Suprapubic skin (tissue), 4 donors: ENCODE data around the gene ATP10B. TPM values are rescaled to one million over a fixed set of nuclear protein-coding genes. Genes with fewer than 3 reads are reported as not detected.

Experiments
- DNase-seq, 2 donors: peaks; one replicate each; pipeline ENCODE4 v3.0.0-alpha.2; 2019; ENCODE audit warnings: low spot score in 2 of 2
- H3K27ac ChIP-seq: fragments of 200-600 bp; sonication (generic); one replicate; pipeline ENCODE4 v1.5.1; 2019
- H3K27me3 ChIP-seq: fragments of 200-600 bp; sonication (generic); one replicate; pipeline ENCODE4 v1.5.1; 2019
- H3K36me3 ChIP-seq: fragments of 200-600 bp; sonication (generic); one replicate; pipeline ENCODE4 v1.5.1; 2019
- H3K4me1 ChIP-seq: fragments of 200-600 bp; sonication (generic); one replicate; pipeline ENCODE4 v1.5.1; 2019
- H3K4me3 ChIP-seq: fragments of 200-600 bp; sonication (generic); one replicate; pipeline ENCODE4 v1.5.1; 2019; ENCODE audit warnings: mild to moderate bottlenecking
- H3K9me3 ChIP-seq: fragments of 200-600 bp; sonication (generic); one replicate; pipeline ENCODE4 v1.5.1; 2019
- EP300 ChIP-seq: sonication (generic); formaldehyde crosslinking; IDR thresholded peaks from one replicate; pipeline ENCODE4 v1.6.1; 2017; ENCODE audit warnings: antibody characterized with exemption
- POLR2A ChIP-seq, 2 donors: fragments of 450-650 bp; IDR thresholded peaks; one replicate each; pipeline ENCODE4 v1.6.1; 2017; ENCODE audit warnings: antibody characterized with exemption in 2 of 2, mild to moderate bottlenecking in 2 of 2, moderate library complexity in 2 of 2
- POLR2AphosphoS5 ChIP-seq, 3 donors: sonication (generic); formaldehyde crosslinking; IDR thresholded peaks; one replicate each; pipeline ENCODE4 v1.6.1; 2017; ENCODE audit warnings: antibody characterized with exemption in 3 of 3
- WGBS: methylation state at CpG from one replicate; pipeline ENCODE4 v1.1.5; 2018; 5-methylcytosine and 5-hydroxymethylcytosine counted together
- total RNA-seq, 4 donors: library from RNA; depleted of rRNA; stranded (reverse); fragments of >200 nt; gene quantifications; one replicate each; pipeline ENCODE4 v1.1.0, GENCODE V29; 2016
- TF ChIP-seq, protein P1 (sequence below), 2 donors: fragments of 200-600 bp in 1 of 2; fragments of 450-650 bp in 1 of 2; sonication (generic) in 1 of 2; IDR thresholded peaks; one replicate each; pipeline ENCODE4 v1.5.1; 2016 to 2019; ENCODE audit warnings: antibody characterized with exemption in 2 of 2, mild to moderate bottlenecking in 1 of 2, moderate library complexity in 1 of 2

The ATP10B gene
- total RNA-seq, 4 donors from 2014 or later: 25.4 to 40.8 (median 29.2) TPM

DNA sequence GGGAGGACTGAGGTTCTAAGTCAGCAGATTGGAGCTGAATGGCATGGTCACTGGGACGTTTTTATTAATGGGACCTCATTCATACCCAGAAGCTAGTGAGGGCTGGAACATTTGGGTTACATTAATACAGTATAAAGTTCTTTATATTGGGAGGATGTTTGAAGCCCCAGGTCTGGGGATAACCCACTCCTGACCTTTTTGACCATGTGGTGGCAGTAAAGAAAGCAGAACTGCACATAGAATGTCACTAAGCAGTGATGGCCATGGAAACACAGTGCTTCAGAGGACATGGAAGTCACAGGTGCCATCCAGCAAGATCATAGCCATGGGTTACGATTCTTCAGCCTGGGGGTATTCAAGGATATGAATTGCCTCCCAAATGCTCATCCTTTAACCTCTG is 176.0 kb downstream of the ATP10B start:
- 60% methylated on average over 2 of the region's 2 CpGs for WGBS
- TF ChIP-seq POLR2A (IDR thresholded peaks at IDR 0.05) (no peak), POLR2AphosphoS5 (IDR thresholded peaks at IDR 0.05) (no peak)
- no peak overlapping the region for H3K27ac ChIP-seq
- H3K36me3 ChIP-seq: no peaks in the 10 kb centered on the region
- H3K4me3 ChIP-seq: no peak overlapping the region
- no peaks in the 10 kb centered on the region for H3K27me3 ChIP-seq
- DNase-seq: no peak
- H3K4me1 ChIP-seq: no peaks in the 10 kb centered on the region
- H3K9me3 ChIP-seq: no peaks in the 10 kb centered on the region

DNA sequence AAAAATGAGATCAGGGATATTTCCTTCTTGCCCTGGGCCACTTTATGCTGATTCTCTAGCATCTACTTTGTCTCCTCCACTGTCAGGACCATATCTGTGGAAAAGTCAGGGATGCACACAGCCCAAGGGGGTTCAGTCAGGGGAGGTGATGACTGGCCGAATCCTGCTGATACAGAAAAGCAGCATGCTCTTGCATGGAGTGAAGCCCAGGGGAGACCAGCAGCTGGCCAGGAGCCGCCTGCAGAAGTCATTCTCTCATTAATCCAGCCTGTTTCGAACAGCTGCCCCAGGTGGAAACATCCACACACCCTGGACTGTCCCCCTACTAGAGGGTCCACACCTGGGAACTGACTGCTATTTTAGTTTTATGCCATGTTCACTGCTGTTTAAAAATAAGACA is 177.1 kb downstream of the ATP10B start:
- Histone ChIP-seq H3K27me3 (no peaks in the 10 kb centered on the region), H3K4me1 (no peaks in the 10 kb centered on the region), H3K27ac (no peak overlapping the region), H3K9me3 (no peaks in the 10 kb centered on the region), H3K36me3 (no peaks in the 10 kb centered on the region), H3K4me3 (no peak overlapping the region)
- TF ChIP-seq POLR2A (IDR thresholded peaks at IDR 0.05) (no peak), POLR2AphosphoS5 (IDR thresholded peaks at IDR 0.05) (no peak), EP300 (no peak)
- TF ChIP-seq, protein P1, sequence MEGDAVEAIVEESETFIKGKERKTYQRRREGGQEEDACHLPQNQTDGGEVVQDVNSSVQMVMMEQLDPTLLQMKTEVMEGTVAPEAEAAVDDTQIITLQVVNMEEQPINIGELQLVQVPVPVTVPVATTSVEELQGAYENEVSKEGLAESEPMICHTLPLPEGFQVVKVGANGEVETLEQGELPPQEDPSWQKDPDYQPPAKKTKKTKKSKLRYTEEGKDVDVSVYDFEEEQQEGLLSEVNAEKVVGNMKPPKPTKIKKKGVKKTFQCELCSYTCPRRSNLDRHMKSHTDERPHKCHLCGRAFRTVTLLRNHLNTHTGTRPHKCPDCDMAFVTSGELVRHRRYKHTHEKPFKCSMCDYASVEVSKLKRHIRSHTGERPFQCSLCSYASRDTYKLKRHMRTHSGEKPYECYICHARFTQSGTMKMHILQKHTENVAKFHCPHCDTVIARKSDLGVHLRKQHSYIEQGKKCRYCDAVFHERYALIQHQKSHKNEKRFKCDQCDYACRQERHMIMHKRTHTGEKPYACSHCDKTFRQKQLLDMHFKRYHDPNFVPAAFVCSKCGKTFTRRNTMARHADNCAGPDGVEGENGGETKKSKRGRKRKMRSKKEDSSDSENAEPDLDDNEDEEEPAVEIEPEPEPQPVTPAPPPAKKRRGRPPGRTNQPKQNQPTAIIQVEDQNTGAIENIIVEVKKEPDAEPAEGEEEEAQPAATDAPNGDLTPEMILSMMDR (IDR thresholded peaks at IDR 0.05): no peak
- no peak for DNase-seq
- 59% methylated on average over 3 of the region's 3 CpGs for WGBS

DNA sequence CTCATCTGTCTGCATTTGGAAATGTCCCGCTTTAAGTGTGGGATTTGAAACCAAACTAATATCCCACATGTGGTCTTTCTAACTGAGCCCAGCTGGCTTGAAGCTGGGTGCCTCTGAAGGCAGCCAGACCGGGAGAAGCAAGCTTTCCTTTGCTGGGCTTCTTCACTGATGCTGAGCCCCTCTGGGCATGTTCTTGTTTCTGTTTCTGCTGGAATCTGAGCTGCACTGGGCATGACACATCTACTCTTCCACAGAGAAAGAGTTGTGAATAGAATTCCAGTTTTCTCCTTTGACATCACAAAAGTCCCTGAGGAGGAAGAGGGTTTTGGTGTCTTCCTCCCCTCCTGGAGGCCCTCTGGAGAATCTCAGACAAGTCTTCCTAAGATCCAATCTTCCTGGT is 179.5 kb downstream of the ATP10B start:
- 31% methylated on average over 2 of the region's 2 CpGs for WGBS
- Histone ChIP-seq H3K4me1 (no peaks in the 10 kb centered on the region), H3K36me3 (no peaks in the 10 kb centered on the region), H3K27ac (no peak overlapping the region), H3K4me3 (no peak overlapping the region), H3K9me3 (no peaks in the 10 kb centered on the region), H3K27me3 (no peaks in the 10 kb centered on the region)
- no peak for DNase-seq
- TF ChIP-seq POLR2A (IDR thresholded peaks at IDR 0.05) (no peak), POLR2AphosphoS5 (IDR thresholded peaks at IDR 0.05) (no peak), EP300 (no peak)
- TF ChIP-seq, protein P1 (IDR thresholded peaks at IDR 0.05): no peak

DNA sequence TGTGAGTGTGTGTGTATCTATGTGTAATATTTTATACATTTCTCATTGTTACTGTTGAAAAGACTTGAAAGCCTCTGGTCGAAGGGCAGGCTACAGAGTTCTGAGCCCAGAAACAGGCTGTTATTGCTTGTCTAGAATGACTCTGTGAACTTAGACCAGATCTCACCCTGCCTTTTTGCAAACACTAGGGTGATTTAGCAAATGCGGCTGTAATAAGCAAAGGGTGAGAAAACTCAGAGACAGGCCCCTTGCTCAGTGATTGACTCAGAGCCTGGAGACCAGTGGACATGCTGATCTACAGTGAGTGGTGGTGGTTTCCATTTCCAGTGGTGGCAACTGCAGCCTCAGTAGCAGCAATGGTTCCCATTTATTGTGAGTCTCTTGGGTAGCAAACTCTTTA is 183.7 kb downstream of the ATP10B start:
- Histone ChIP-seq H3K27ac (no peak overlapping the region), H3K9me3 (no peaks in the 10 kb centered on the region), H3K4me1 (no peaks in the 10 kb centered on the region), H3K4me3 (no peak overlapping the region), H3K27me3 (no peaks in the 10 kb centered on the region), H3K36me3 (no peaks in the 10 kb centered on the region)
- DNase-seq: no peak
- TF ChIP-seq, protein P1 (IDR thresholded peaks at IDR 0.05): no peak
- no peak for TF ChIP-seq POLR2A (IDR thresholded peaks at IDR 0.05)
- TF ChIP-seq POLR2AphosphoS5 (IDR thresholded peaks at IDR 0.05): no peak
- TF ChIP-seq EP300: no peak
- WGBS: 97% methylated on average over 2 of the region's 2 CpGs

DNA sequence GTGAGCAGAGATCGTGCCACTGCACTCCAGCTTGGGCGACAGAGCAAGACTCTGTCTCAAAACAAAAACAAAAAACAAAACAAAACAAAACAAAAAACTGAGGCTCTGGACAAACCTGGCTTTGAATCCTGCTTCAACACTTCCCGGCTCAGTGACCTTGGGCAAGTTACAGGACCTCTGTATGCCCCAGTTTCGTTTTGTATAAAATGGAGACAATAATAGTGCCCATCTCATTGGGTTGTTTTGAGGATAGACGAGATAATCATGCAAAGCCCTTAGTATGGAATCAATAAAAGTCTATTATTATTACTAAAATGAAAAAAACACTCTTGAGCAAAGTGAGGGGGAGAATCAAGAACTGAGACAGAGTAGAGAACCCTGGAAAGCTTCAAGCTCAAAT is 184.9 kb downstream of the ATP10B start:
- WGBS: 73% methylated on average over 5 of the region's 5 CpGs
- no peak for DNase-seq

DNA sequence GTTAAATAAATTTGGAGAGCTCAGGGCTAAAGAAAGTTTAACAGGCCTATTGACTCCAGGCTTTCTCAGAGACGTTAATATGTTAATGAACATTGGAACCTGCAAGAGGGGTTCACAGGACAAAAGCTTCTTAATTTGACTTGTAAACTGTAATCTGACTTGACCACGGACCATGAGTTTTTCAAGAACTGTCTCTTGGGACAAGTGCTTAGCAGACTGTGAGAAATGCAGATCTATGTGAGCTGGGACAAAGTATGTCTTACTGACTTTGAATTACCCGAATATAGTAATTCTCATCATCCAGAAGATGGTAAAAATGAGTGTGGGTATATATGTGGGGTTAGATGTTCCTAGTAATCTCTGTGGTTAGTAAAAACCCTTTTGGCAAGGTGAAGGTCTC is 186.6 kb downstream of the ATP10B start:
- H3K27ac ChIP-seq: no peak overlapping the region
- TF ChIP-seq EP300 (no peak), POLR2A (IDR thresholded peaks at IDR 0.05) (no peak)
- TF ChIP-seq, protein P1 (IDR thresholded peaks at IDR 0.05): no peak
- 68% methylated on average over 3 of the region's 3 CpGs for WGBS

More for the DNA sequence above, 184.9 kb downstream of the ATP10B start:
- Histone ChIP-seq H3K9me3 (no peaks in the 10 kb centered on the region), H3K27ac (no peak overlapping the region), H3K36me3 (no peaks in the 10 kb centered on the region), H3K27me3 (no peaks in the 10 kb centered on the region), H3K4me3 (no peak overlapping the region), H3K4me1 (no peaks in the 10 kb centered on the region)
- TF ChIP-seq POLR2A (IDR thresholded peaks at IDR 0.05) (no peak), POLR2AphosphoS5 (IDR thresholded peaks at IDR 0.05) (no peak), EP300 (no peak)

More for the DNA sequence above, 186.6 kb downstream of the ATP10B start:
- no peak overlapping the region for H3K4me3 ChIP-seq
- H3K4me1 ChIP-seq: no peaks in the 10 kb centered on the region
- H3K27me3 ChIP-seq: no peaks in the 10 kb centered on the region
- DNase-seq: no peak
- H3K9me3 ChIP-seq: no peaks in the 10 kb centered on the region
- no peaks in the 10 kb centered on the region for H3K36me3 ChIP-seq
